Osteocyte (in vitro differentiated cells): ENCODE measurements around the gene PACC1. TPM values are rescaled to one million over a fixed set of nuclear protein-coding genes. Genes with fewer than 3 reads are reported as not detected.

ENCODE experiments used
- DNase-seq: peaks from one replicate; pipeline ENCODE4 v3.0.0; 2021; ENCODE audit warnings: mixed read lengths; ENCODE audit not compliant: unreplicated experiment; ENCODE audit errors: extremely low spot score
- H3K27ac Mint-ChIP-seq: one replicate; pipeline ENCODE4 v1.8.0; 2021; ENCODE audit warnings: mild to moderate bottlenecking, mixed read lengths; ENCODE audit not compliant: unreplicated experiment
- H3K27me3 Mint-ChIP-seq: one replicate; pipeline ENCODE4 v1.8.0; 2021; ENCODE audit warnings: mixed read lengths; ENCODE audit not compliant: unreplicated experiment
- H3K36me3 Mint-ChIP-seq: one replicate; pipeline ENCODE4 v1.8.0; 2021; ENCODE audit warnings: mixed read lengths; ENCODE audit not compliant: unreplicated experiment
- H3K4me1 Mint-ChIP-seq: one replicate; pipeline ENCODE4 v1.8.0; 2021; ENCODE audit warnings: mixed read lengths; ENCODE audit not compliant: unreplicated experiment
- H3K4me3 Mint-ChIP-seq: one replicate; pipeline ENCODE4 v1.8.0; 2021; ENCODE audit warnings: mild to moderate bottlenecking, moderate library complexity, mixed read lengths; ENCODE audit not compliant: unreplicated experiment
- H3K9me3 Mint-ChIP-seq: one replicate; pipeline ENCODE4 v1.8.0; 2021; ENCODE audit warnings: mixed read lengths; ENCODE audit not compliant: unreplicated experiment
- total RNA-seq: library from RNA; stranded (reverse); gene quantifications from 2 replicates; pipeline ENCODE4 v1.2.1, GENCODE V29; 2021
- TF ChIP-seq, protein P1 (sequence below): fragments of 200-600 bp; sonication (generic); IDR thresholded peaks from 2 replicates; pipeline ENCODE4 v1.5.0; 2021; ENCODE audit warnings: antibody characterized with exemption, mild to moderate bottlenecking, moderate library complexity

The PACC1 gene
- total RNA-seq, 1 donor from 2014 or later: 11.4 TPM

DNA sequence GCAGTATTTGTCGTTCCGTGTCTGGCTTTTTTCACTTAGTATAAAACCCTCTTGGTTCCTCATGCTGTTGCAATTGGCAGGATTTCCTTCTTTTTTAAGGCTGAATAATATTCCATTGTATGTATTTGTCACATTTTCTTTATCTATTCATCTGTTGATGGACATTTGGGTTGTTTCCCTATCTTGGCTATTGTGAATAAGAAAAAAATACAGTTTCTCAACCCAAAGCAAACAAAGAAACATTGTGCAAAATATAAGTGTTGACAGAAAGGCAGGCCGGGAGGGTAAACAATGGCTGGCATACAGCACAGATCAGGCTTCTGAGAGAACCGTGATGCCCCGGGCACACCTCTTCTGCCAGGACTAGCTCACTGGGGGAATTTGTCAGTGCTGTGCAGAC is 45.0 kb upstream of the PACC1 start:
- no peak for DNase-seq
- Mint-ChIP-seq H3K4me3 (no peak overlapping the region), H3K9me3 (peaks cover 7% of the 10 kb centered on the region), H3K27ac (no peak overlapping the region), H3K4me1 (peaks cover 5% of the 10 kb centered on the region), H3K27me3 (peaks cover 5% of the 10 kb centered on the region), H3K36me3 (no peaks in the 10 kb centered on the region)
- TF ChIP-seq, protein P1, sequence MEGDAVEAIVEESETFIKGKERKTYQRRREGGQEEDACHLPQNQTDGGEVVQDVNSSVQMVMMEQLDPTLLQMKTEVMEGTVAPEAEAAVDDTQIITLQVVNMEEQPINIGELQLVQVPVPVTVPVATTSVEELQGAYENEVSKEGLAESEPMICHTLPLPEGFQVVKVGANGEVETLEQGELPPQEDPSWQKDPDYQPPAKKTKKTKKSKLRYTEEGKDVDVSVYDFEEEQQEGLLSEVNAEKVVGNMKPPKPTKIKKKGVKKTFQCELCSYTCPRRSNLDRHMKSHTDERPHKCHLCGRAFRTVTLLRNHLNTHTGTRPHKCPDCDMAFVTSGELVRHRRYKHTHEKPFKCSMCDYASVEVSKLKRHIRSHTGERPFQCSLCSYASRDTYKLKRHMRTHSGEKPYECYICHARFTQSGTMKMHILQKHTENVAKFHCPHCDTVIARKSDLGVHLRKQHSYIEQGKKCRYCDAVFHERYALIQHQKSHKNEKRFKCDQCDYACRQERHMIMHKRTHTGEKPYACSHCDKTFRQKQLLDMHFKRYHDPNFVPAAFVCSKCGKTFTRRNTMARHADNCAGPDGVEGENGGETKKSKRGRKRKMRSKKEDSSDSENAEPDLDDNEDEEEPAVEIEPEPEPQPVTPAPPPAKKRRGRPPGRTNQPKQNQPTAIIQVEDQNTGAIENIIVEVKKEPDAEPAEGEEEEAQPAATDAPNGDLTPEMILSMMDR: no peak

GRCh38 chr1:212458817-212459216 is 44.1 kb upstream of the PACC1 start:
- Mint-ChIP-seq H3K27ac (no peak overlapping the region), H3K9me3 (peaks cover 7% of the 10 kb centered on the region), H3K36me3 (no peaks in the 10 kb centered on the region), H3K4me1 (peaks cover 5% of the 10 kb centered on the region), H3K4me3 (no peak overlapping the region), H3K27me3 (peaks cover 3% of the 10 kb centered on the region)
- DNase-seq: no peak
- TF ChIP-seq, protein P1: no peak

GRCh38 chr1:212457740-212458338 is 43.2 kb upstream of the PACC1 start:
- TF ChIP-seq, protein P1: peak; percentile 50
- H3K4me1 Mint-ChIP-seq: peaks cover 8% of the 10 kb centered on the region
- H3K27ac Mint-ChIP-seq: no peak overlapping the region
- H3K4me3 Mint-ChIP-seq: no peak overlapping the region
- H3K36me3 Mint-ChIP-seq: no peaks in the 10 kb centered on the region
- no peaks in the 10 kb centered on the region for H3K27me3 Mint-ChIP-seq
- no peak for DNase-seq
- H3K9me3 Mint-ChIP-seq: peaks cover 7% of the 10 kb centered on the region

- Mint-ChIP-seq H3K4me1 (peaks cover 13% of the 10 kb centered on the region), H3K36me3 (no peaks in the 10 kb centered on the region)
- TF ChIP-seq, protein P1: peak; percentile 95
Observed at GRCh38 chr1:212455803-212456528, 41.3 kb upstream of the PACC1 start.

DNA sequence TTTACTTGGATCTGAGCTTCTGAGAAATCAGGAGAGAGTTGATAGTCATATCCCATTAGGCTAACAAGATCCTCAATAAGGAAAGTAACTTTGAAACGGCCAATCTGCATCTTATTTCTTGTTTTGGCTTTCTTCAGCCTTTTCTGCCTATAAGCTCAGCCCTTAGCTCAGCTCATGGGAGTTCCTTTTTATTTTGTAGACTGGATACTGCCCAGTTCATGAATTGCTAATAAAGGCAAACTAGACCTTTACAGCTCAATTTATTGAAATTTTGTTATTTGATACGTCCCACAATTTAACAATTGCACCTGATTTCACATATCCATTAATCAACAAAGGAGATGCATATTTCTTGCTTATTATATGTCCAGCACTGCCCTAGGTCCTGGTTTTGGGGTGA is 40.7 kb upstream of the PACC1 start:
- Mint-ChIP-seq H3K4me3 (no peak overlapping the region), H3K4me1 (peaks cover 13% of the 10 kb centered on the region), H3K27me3 (no peaks in the 10 kb centered on the region), H3K36me3 (no peaks in the 10 kb centered on the region), H3K9me3 (peaks cover 7% of the 10 kb centered on the region), H3K27ac (no peak overlapping the region)
- TF ChIP-seq, protein P1: no peak
- no peak for DNase-seq

More at GRCh38 chr1:212455803-212456528, 41.3 kb upstream of the PACC1 start:
- H3K27me3 Mint-ChIP-seq: no peaks in the 10 kb centered on the region
- peak overlapping the region; percentile 29 for H3K4me3 Mint-ChIP-seq
- DNase-seq: peak; percentile 95
- H3K9me3 Mint-ChIP-seq: peaks cover 7% of the 10 kb centered on the region
- peak overlapping the region; percentile 44 for H3K27ac Mint-ChIP-seq
